ENCODE measurements around the gene USP22.
"Not testable (repeated sequence)": the region's sequence is repeated elsewhere in the genome, so short reads cannot be mapped to it uniquely, and the experiment has no call there.

Gene USP22

DNA sequence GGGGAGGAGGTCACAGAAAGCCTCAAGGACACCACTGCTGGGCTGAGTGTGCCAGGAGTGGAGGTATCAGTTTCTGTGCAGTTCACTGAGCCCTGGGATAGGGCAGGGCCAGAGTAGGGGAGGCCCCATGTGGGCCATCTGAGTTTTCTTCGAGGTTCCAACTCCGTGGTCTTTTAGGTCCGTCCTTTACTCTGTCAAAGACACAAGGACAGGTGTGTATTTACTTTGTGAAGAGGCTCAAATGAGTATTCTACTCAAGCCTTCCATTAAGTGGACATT, 59.5 kb downstream of the USP22 start:
- no peak for DNase-seq

DNA sequence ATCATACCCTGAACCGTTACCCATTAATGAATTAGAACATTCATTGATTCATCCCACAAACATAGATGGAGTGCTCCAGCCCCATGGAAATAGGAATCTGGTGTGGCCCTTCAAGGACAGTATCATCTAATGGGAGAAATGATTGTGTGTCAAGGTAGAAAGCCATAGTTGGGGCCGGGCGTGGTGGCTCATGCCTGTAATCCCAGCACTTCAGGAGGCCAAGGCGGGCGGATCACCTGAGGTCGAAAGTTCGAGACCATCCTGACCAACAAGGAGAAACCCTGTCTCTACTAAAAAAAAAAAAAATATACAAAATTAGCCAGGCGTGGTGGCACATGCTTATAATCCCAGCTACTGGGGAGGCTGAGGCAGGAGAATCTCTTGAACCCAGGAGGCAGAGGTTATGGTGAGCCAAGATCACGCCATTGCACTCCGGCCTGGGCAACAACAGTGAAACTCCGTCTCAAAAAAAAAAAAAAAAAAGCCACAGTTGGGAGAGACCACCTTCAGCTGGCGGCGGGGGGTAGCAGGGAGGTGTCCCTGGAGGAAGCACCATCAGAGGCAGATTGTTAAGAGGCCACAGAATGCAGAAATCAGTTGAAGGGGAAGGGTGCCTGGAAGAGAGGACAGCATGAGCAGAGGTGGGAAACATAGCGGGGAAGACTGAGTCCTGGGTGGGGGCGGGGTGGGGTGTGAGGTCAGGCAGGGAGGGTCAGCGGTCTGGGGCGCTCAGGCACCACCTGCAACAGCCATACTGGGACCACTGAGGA, 60.0 kb downstream of the USP22 start:
- DNase-seq: no peak

DNA sequence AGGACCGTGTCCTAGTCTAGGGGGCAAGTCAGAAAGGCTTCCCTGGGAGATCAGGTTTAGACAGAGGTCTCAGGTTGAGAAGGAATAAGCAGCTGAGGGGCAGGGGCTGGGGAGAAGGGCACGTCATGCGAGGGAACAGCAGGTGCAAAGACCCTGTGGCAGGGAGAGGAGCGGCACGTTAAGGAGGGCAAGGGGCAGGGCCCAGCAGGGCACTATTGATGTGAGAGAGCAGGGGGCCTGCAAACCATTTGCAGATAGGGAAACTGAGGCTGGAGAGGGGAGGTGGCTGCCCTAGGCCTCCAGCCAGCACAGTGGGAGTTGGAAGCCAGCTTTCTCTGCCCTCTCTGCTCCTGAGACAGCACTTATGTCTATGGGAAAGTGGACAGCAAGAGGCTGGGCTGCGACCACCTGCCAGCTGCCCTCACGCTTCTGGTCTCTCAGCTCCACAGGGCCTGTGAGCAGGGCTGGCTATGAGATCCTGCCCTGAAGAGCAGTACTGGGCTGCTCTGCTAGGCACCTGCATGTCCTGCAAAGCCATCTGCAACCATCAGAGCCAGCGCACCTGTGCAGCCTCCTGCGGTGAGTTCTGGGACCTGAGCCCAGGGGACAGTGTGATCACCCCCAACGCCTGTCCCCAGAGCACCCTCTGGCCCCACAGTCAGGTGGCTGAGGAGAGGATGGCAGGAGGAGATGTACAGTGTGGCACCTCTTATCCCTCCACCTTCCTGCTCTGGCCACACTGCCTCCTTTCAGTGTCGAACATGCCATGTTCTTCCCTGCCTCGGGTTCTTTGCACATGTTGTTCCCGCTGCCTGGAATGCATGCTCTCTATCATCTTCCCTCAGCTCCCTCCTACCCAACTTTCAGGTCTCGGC, 61.5 kb downstream of the USP22 start:
- no peak for DNase-seq

DNA sequence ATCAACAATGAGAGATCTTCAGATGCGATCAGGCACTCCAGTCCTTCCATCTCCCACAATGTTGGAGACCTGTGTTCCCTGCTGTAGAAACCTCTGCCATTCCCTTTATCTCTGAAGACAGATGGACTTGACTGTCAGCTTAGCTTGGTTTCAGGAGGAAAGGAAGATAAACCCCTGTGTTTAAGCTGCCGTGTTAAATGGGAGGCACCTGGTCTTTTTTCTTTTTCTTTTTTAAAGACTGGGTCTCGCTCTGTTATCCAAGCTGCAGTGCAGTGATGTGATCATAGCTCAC, 63.1 kb downstream of the USP22 start:
- no peak for DNase-seq

DNA sequence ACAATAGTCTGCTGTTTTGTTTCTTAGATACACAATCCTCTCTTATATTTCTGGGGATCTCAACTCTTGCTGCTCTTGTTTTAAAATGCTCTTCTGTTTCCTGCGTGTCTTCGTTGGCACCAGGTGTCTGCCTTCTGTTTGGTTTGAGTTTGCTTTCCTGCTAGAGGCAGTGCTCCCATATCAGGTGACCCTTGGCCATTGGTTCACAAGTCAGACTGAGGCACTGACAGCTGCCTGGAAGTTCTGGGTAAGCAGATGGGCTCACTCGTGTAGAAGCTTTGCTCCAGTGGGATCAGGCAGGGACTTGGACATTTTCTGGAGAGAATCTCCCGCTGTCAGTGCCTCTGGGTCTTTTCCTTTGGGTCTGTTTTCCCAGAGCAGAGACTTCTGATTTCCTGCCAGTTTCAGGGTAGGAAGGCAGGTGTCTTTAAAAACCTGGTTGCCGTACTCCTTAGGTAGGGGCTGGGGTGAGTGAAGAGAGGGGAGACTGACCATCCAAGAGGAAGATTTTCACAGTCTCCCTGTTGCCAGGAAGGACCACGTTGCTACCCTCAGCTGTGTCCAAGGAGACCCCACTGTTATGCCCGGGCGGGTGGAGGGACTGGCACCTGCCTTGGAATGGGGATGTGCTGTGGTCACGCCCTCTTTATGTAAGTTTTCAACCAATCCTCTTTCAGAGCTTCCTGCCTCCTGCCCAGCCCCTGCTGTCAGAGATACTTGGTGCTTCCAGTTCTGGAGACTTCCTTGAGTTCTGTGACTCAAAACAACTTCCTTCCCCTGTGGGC, 63.6 kb downstream of the USP22 start:
- DNase-seq: not testable (repeated sequence)

DNA sequence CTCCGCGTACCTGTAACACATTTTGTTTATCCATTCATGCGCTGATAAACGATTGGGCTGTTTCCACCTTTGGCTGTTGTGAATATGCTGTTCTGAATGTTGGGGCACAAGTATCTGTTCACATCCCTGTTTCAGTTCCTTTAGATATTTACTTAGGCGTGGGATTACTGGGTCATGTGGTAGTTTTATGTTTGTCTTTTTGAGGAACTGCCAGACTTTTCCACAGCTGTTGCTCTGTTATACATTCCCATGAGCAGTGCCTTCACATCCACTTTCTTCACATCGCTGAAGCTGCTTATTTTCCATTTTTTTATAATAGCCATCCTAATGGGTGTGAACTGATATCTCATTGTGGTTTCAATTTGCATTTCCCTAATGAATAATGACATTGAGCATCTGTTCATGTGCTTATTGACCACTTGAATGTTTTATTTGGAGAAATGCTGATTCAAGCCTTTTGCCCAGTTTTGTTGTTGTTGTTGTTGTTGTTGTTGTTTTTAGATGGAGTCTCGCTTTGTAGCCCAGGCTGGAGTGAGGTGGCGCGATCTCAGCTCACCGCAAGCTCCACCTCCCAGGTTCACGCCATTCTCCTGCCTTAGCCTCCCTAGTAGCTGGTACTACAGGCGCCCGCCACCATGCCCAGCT, 65.1 kb downstream of the USP22 start:
- not testable (repeated sequence) for DNase-seq

DNA sequence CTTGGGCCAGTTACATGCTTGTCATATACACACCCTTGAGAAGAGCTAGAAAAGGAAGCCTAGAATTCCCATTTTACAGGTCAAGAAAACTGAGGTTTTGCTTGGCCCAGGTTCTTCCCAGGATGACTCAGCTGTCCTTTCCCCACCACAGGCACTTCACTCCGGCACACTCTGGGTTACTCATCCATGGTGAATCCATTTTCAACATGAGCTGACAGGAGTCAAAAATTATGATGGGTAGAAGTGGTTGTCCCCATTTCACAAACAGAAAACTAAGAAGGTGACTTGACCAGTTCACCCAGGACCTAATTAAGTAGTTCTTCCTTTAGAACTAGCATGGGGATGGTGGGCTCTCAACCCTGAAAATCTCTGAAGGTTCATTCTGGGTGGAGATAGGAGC, 67.2 kb downstream of the USP22 start:
- DNase-seq: no peak

DNA sequence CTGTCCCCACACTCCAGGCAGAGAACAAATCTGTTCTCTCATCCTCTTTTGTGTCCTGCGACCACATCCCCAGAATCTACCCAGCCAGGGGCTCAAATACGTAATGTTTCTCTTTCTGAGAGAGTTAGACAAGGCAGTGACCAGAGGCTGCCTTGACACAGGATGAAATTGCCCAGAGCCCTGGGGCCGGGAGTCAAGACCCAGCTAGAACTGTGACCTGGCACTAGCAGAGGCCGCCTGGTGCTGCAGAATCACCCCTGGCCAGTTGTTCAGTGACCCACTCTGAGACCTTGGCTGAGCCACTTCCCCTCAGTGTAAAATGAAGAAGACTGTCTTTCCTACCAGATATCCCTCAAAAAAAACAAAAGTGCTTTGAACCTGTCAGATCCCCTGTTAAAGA, 72.5 kb downstream of the USP22 start:
- DNase-seq: no peak

DNA sequence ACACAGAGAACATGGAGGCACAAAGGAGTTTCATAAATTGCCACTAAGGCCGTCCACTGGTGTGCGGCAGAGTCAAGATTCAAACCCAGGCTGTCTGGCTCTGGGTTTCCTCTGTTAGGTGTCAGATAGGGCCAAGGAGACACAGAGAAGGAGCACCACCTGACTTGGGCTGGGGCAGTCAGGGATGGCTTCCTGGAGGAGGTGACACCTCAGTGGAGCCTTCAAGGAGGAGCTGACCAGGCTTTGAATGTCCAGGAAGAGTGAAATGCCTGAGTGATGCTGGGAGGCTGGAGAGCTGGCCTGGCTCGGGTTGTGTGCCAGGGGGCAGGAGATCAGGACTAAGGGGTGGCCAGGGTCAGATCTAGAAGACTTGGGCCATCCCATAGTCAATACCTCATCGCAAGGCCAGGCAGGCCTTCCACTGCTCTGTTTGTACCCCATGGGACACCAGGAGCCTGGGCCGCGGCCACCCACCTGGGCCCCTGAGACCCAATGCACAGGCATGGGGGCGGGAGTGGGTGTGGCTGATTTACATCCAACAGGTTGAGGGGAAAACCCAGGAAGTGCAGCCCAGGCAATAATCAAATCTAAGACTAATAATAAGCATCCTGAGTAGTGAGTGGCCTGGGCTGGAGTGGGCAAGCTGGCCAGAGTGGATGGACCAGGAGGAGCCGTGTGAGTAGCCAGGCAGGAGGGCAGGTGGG, 73.7 kb downstream of the USP22 start:
- DNase-seq: no peak

DNA sequence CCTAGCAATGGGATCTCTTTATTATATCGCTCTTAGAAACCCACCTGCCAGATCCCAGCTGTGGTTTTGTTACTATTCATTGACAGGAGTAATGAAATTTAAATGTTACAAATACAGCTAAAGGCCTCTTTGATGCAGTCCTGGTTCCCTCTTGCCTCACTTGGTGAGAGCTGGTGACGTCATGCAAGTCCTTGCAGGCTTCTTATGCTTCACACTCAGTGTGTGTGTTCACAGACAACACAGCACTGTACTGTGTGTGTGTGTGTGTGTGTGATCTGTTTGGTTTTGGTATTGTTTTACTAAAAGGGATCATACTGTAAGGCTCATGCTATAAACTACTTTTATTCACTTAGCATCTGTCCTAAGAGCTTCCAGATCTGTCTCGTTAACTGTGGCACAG, 75.0 kb downstream of the USP22 start:
- DNase-seq: no peak

DNA sequence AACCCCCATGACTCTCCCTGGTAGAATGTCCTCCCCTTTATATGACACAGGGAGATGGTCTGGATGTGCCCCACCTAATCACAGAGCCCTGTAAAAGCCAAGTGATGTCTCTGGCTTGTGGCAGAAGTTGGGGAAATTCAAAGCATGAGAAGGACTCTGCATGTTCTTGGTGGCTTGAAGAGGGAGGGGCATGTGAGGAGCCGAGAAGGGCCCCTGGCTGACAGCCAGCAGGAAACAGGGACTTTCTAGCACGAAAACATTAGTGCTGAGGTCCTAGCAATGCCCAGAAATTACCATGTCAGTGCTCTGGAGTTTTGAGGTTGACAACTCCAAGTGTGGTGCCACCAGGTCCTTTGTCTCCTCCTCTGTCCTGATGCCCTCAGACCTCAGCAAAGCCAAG, 75.9 kb downstream of the USP22 start:
- no peak for DNase-seq

DNA sequence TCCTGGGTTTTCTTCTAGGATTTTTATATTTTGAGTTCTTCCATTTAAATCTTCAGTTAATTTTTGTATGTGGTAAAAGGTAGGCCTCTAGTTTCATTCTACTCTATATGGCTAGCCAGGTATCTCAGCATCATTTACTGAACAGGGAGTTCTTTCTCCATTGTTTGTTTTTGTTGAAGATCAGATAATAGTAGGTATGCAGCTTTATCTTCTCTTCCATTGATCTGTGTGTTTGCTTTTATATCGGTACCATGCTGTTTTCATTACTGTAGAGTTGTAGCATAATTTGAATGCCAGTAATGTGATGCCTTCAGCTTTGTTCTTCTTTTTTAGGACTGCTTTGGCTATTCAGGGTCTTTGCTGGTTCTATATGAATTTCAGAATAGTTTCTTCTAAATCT, 77.3 kb downstream of the USP22 start:
- DNase-seq: no peak

DNA sequence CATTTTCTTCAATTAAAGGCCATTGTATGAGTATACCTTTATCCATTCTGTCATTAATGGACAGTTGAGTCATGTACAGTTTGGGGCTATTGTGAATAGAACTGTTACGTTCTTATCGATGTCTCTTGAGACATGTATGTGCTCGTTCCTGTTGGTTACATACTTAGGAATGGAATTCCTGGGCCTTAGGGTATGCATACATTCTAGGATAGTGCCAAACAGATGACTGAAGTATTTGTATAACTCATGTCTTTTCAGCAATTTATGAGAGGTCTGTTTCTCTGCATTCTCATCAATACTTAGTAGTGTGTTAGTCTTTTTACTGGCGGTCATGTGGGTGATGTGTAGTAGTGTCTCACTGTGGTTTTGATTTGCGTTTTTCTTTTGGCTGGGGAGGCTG, 81.2 kb downstream of the USP22 start:
- DNase-seq: no peak

DNA sequence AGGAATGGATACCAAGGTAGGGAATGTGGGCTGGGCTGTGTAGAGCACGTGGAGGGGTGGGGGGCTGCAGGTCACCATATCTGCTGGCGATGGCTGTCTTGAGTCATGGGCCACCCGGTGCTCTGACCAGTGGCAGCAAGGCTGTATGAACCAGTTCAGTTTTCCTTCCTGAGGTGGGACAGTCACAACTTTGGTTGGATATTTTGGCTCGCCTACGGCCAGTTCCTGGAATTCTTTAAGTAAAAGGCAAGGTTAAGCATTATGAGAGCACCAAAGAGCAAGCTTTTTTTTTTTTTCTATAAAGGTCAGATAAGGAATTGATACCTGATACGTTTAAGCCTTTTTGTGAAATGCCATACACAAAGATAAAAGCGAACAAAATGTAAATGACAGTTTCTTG, 81.9 kb downstream of the USP22 start:
- no peak for DNase-seq

DNA sequence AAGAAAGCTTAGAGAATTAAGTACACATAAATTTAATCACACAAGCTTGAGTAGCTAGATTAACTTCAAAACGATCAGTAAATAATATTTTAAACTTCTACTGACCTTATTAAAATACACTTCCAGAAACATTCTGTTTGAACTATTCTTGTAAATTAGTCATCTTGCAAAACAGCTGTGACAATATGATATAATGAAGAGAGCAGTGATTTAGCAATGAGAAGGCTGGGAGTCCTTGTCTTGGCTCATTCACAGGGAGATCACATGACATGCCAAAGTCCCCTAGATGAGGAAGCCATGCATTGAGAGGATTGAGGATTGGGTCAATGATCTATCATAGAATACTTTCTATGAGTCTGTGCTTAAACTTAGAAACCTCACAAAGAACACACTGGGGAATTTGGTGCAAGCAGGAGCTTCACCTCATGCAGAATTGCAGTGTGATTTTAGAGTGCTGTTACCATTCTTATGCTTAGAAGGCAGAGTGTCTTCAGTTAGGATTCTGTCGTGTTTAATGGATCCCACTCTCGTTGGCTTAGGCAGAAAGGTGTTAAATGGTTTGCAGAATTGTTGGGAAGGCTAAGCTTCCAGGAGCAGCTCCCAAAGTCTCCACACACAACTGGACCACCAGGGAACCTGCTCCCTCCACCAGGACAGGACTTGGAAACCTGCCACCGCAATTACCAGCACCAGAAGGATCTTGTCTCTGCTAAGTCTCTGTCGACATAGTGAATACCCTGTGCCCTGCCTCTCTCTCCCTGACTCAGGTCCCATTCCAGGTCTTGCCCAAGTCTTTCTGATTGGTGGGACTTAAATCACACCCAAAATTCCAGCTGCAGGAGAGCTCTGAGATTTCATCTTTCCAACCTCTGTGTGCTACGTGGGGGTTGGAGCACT, 87.1 kb downstream of the USP22 start:
- no peak for DNase-seq

DNA sequence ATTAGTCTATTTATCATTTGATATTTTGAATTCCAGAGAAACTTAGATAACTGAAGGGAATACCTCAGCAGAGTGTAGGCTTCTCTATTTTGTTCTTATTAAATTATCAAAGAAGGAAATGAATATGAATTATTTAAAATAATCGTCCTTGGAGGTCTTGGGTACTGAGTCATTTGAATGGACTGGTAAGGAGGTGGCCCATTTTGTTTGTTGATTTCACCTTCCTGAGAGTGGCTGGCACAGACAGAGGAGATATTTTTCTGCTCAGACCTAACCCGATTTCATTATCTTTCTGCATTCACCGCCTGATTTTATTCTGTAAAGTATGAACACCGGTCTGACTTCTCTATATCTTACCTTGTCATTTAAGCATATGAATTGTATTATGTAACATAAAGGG, 88.0 kb downstream of the USP22 start:
- no peak for DNase-seq

DNA sequence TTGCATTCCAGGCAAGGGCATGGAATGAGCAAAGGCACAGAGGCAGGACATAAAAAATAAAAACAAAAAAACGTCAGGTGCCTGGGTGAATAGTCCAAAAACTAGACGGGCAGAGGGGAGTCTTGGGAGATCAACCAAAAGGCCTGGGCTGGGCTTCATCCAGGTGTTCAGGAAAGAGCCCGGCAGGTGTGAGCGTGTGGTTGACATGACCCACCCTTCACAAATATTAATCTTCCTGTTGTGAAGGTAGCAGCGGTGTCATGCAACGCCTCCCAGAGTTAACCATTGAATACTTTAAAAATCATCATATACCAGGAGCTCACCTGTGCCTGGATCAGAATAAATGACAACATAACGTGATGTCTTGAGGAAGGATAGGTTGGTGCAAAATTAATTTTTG, 90.6 kb downstream of the USP22 start:
- no peak for DNase-seq
